ENCODE results near the gene CRYBB1. TPM values are rescaled to one million over a fixed set of nuclear protein-coding genes. Genes with fewer than 3 reads are reported as not detected.

CRYBB1 gene
- total RNA-seq, 1 donor from 2014 or later = not detected

GRCh38 chr22:26635117-26635516 is 17.3 kb upstream of the CRYBB1 start:
- DNase-seq (ENCODE audit: low read depth) = no peak
- no peak overlapping the region for H3K4me3 ChIP-seq (ENCODE audit: low read depth, low read length)
- TF ChIP-seq CTCF (conservative IDR thresholded peaks at IDR 0.05; ENCODE audit: low read depth, low read length) = no peak

GRCh38 chr22:26634189-26634588 is 16.4 kb upstream of the CRYBB1 start:
- no peak overlapping the region for H3K4me3 ChIP-seq (ENCODE audit: low read depth, low read length)
- no peak for TF ChIP-seq CTCF (conservative IDR thresholded peaks at IDR 0.05; ENCODE audit: low read depth, low read length)
- no peak for DNase-seq (ENCODE audit: low read depth)

GRCh38 chr22:26632422-26633155 is 14.8 kb upstream of the CRYBB1 start:
- DNase-seq (ENCODE audit: low read depth) = no peak
- no peak for TF ChIP-seq CTCF (conservative IDR thresholded peaks at IDR 0.05; ENCODE audit: low read depth, low read length)
- no peak overlapping the region for H3K4me3 ChIP-seq (ENCODE audit: low read depth, low read length)

- no peak for DNase-seq (ENCODE audit: low read depth)
- no peak for TF ChIP-seq CTCF (conservative IDR thresholded peaks at IDR 0.05; ENCODE audit: low read depth, low read length)
- no peak overlapping the region for H3K4me3 ChIP-seq (ENCODE audit: low read depth, low read length)
Measured at GRCh38 chr22:26631282-26631681, 13.5 kb upstream of the CRYBB1 start.

GRCh38 chr22:26629988-26630761 is 12.3 kb upstream of the CRYBB1 start:
- H3K4me3 ChIP-seq (ENCODE audit: low read depth, low read length) = no peak overlapping the region
- no peak for TF ChIP-seq CTCF (conservative IDR thresholded peaks at IDR 0.05; ENCODE audit: low read depth, low read length)
- no peak for DNase-seq (ENCODE audit: low read depth)

- TF ChIP-seq CTCF (conservative IDR thresholded peaks at IDR 0.05; ENCODE audit: low read depth, low read length) = no peak
- DNase-seq (ENCODE audit: low read depth) = no peak
- no peak overlapping the region for H3K4me3 ChIP-seq (ENCODE audit: low read depth, low read length)
Measured at GRCh38 chr22:26624803-26625202, 7.0 kb upstream of the CRYBB1 start.
